GM12875 (cell line): Measurements from ENCODE around the gene ABI1.
A peak's percentile ranks its signal among the peaks of the same experiment; 100 is the strongest.

Experiments
- H3K4me3 ChIP-seq: one replicate; pipeline ENCODE4 v1.5.1; 2011; ENCODE audit warnings: low read depth, low read length, control low read depth
- CTCF ChIP-seq: IDR thresholded peaks from 2 replicates; pipeline ENCODE4 v1.5.1; 2011; ENCODE audit warnings: low read depth, mild to moderate bottlenecking, control low read depth, inconsistent platforms, low read length, moderate library complexity, borderline replicate concordance; ENCODE audit not compliant: insufficient read depth

The ABI1 gene

GRCh38 chr10:26860102-26860442 is 686 bp downstream of the ABI1 start:
- no peak for TF ChIP-seq CTCF

GRCh38 chr10:26859241-26860101 is 1.3 kb downstream of the ABI1 start:
- no peak for TF ChIP-seq CTCF
- peak overlapping the region; percentile 81 for H3K4me3 ChIP-seq

More at GRCh38 chr10:26860102-26860442, 686 bp downstream of the ABI1 start:
- H3K4me3 ChIP-seq: peak overlapping the region; percentile 81

DNA sequence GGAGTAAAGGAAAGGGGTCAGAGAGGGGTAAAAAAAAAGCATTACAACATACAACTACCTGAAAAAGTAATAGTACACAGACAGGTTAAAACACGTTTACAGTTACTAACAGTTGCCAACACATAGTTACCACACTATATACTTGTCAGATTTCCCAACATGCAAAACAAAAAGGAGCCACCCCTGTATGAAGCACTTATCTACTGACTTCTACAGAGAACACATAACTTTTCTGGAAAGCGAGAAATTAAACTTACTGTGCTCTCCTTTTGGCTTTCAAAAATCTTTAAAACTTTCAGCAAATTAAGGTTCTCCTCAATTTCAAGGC is 2.1 kb downstream of the ABI1 start:
- no peak for TF ChIP-seq CTCF
- H3K4me3 ChIP-seq: peak overlapping the region; percentile 81

DNA sequence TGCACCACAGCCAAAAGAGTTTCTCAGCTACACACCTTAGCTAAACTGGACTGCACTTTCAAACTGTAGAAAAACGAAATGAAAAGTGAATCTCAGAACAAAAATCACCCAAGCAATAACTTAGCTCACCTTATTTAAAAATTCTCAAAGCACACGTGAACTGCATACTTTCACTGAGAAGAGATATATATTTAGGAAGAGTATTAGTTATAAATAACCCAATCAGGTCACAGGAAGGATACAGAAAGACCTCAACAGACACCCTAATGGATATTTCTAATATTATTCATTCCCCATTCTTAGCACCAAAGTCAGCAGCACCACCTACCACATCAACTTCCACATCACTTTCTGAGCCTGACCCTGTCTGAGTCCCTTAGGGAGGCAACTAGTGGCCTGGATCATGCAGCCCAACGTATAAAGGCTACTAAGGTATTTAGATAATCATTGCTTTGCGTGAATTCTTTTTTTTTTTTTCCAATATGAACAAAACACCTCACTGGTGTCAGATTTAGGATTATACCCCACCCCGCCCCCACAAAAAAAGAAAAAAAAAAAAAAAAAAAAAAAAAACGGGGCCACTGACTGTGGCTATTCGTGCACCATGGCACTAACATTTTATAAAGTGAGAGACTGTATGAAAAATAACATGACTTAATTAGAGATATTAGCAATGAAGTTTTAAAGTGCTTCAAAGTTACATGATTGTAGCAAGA is 2.6 kb downstream of the ABI1 start:
- no peak for TF ChIP-seq CTCF
- peak overlapping the region; percentile 81 for H3K4me3 ChIP-seq

DNA sequence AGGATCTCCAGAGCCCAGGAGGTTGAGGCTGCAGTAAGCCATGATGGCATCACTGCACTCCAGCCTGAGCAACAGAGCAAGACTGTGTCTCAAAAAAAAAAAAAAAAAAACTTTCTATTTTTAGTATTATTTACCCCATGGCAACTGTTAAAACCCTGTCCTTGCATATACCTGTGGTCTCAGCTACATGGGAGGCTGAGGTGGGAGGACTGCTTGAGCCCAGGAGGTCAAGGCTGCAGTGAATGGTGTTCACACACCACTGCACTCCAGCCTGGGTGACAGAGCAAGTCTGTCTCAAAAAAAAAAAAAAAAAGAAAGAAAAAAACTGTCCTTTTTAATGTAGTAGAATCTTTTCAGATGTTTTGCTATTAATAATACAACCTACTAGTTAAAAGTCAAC is 3.2 kb downstream of the ABI1 start:
- peak overlapping the region; percentile 10 for H3K4me3 ChIP-seq

DNA sequence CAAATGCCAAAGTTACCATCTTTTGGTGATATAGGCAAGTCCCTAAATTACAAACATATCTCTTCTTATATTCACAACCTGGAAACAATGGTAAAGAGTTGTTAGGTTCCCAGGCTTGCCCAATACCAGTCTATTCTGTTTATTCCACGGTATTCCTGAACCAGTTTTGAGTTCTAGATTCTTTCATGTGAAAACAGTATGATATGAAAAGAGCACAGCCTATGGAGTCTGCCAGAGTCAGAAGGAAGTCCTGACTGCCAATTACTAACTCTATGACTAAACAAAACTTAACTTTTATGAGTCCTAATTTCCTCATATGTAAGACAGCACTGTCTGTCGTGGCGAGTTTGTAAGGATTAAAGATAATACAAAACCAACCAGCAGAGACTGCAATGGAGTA is 5.6 kb downstream of the ABI1 start:
- H3K4me3 ChIP-seq: no peak overlapping the region
- TF ChIP-seq CTCF: no peak

DNA sequence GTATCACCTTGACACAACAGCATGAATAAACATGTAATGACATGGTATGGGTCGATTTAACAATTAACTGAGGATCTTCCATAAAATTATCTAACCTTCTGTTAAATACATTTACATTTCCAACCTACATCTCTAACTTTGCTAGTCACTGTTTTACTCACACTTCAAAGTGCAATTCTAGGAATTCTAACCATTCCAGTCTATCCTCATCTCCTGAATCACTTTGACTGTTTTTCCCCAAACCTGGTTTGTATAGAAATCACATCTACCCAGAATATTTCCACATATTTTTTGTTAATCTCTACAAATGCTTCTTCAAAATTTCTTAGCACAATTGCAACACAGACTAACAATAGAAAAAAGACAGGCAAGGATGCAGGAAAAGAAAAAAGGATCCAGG is 6.2 kb downstream of the ABI1 start:
- H3K4me3 ChIP-seq: no peak overlapping the region

More for the DNA sequence above, 6.2 kb downstream of the ABI1 start:
- no peak for TF ChIP-seq CTCF
